ENCODE results near the gene MAP2K6.

DNA sequence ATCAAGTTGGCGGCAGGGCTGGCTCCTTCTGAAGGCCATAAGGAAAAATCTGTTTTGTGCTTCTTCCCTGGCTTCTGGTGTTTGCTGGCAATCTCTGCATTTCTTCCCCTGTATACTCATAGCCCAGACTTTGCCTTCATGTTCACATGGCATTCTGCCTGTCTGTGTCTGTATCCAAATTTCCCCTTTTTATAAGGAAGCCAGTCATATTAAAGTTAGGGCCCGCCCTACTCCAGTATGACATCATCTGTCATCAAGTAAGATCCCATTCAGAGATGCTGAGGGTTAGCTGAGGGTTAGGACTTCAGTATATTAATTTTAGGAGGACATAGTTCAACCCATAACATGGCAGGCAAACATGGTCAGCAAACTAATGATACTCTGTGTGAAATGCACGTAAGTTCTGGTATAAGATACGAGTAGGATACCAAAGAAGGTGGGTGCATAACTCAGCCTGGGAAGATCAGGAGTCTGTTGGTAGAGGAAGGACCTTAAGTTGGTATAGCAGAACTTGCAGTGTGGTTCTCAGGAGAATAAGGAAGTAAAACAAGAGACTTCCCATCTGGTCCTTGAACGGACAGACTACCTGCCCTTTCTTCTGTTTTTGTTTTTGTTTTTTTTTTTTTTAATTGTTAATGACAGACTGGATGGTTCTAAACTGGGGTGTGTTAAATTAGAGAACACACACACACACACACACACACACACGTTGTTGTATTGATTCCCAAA, 13.9 kb downstream of the MAP2K6 start:
- TF ChIP-seq, protein P1, sequence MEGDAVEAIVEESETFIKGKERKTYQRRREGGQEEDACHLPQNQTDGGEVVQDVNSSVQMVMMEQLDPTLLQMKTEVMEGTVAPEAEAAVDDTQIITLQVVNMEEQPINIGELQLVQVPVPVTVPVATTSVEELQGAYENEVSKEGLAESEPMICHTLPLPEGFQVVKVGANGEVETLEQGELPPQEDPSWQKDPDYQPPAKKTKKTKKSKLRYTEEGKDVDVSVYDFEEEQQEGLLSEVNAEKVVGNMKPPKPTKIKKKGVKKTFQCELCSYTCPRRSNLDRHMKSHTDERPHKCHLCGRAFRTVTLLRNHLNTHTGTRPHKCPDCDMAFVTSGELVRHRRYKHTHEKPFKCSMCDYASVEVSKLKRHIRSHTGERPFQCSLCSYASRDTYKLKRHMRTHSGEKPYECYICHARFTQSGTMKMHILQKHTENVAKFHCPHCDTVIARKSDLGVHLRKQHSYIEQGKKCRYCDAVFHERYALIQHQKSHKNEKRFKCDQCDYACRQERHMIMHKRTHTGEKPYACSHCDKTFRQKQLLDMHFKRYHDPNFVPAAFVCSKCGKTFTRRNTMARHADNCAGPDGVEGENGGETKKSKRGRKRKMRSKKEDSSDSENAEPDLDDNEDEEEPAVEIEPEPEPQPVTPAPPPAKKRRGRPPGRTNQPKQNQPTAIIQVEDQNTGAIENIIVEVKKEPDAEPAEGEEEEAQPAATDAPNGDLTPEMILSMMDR (IDR thresholded peaks at IDR 0.05; ENCODE audit: insufficient read depth, low read depth, low read length), result no peak
- TF ChIP-seq EZH2 (IDR thresholded peaks at IDR 0.05; ENCODE audit: insufficient read depth, low read length), result no peak

All from astrocyte (in vitro differentiated cells and primary cell).